ENCODE measurements around the gene PDE8B.

- TF ChIP-seq, protein P1, sequence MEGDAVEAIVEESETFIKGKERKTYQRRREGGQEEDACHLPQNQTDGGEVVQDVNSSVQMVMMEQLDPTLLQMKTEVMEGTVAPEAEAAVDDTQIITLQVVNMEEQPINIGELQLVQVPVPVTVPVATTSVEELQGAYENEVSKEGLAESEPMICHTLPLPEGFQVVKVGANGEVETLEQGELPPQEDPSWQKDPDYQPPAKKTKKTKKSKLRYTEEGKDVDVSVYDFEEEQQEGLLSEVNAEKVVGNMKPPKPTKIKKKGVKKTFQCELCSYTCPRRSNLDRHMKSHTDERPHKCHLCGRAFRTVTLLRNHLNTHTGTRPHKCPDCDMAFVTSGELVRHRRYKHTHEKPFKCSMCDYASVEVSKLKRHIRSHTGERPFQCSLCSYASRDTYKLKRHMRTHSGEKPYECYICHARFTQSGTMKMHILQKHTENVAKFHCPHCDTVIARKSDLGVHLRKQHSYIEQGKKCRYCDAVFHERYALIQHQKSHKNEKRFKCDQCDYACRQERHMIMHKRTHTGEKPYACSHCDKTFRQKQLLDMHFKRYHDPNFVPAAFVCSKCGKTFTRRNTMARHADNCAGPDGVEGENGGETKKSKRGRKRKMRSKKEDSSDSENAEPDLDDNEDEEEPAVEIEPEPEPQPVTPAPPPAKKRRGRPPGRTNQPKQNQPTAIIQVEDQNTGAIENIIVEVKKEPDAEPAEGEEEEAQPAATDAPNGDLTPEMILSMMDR (IDR thresholded peaks at IDR 0.05; ENCODE audit: low read depth, low read length) = no peak
- TF ChIP-seq EZH2phosphoT487 (IDR thresholded peaks at IDR 0.05; ENCODE audit: low read depth) = no peak
These were observed 52.2 kb downstream of the PDE8B start for GRCh38 chr5:77262697-77263096.
